Measurements from ENCODE around the gene PRKAR2B. TPM values are rescaled to one million over a fixed set of nuclear protein-coding genes. Genes with fewer than 3 reads are reported as not detected.

Gene PRKAR2B
- total RNA-seq, 3 donors from 2014 or later: 34.7 to 252 (median 64.1) TPM

- Histone ChIP-seq H3K27ac (no peak overlapping the region), H3K4me1 (no peaks in the 10 kb centered on the region), H3K36me3 (no peaks in the 10 kb centered on the region), H3K9me3 (no peaks in the 10 kb centered on the region), H3K27me3 (no peaks in the 10 kb centered on the region), H3K4me3 (no peak overlapping the region)
- DNase-seq (ENCODE audit: low spot score in 2 of 2): no peak
- TF ChIP-seq POLR2AphosphoS5 (IDR thresholded peaks at IDR 0.05) (no peak), CTCF (IDR thresholded peaks at IDR 0.05) (no peak), POLR2A (IDR thresholded peaks at IDR 0.05) (no peak)
- intact Hi-C loops (cut with DNase I; ENCODE audit: low total_unique reads): no loop called here
These were observed 31.8 kb upstream of the PRKAR2B start for GRCh38 chr7:107012691-107013090.

- DNase-seq (ENCODE audit: low spot score in 2 of 2): no peak
- H3K36me3 ChIP-seq: no peaks in the 10 kb centered on the region
- no peak overlapping the region for H3K27ac ChIP-seq
- no peaks in the 10 kb centered on the region for H3K4me1 ChIP-seq
- no peak overlapping the region for H3K4me3 ChIP-seq
- H3K9me3 ChIP-seq: no peaks in the 10 kb centered on the region
- TF ChIP-seq CTCF (IDR thresholded peaks at IDR 0.05) (no peak), POLR2A (IDR thresholded peaks at IDR 0.05) (no peak), POLR2AphosphoS5 (IDR thresholded peaks at IDR 0.05) (no peak)
- intact Hi-C loops (cut with DNase I; ENCODE audit: low total_unique reads): no loop called here
- no peaks in the 10 kb centered on the region for H3K27me3 ChIP-seq
These were observed 30.0 kb upstream of the PRKAR2B start for GRCh38 chr7:107014387-107015023.

GRCh38 chr7:107016312-107016711 lies 28.2 kb upstream of the PRKAR2B start:
- Histone ChIP-seq H3K9me3 (no peaks in the 10 kb centered on the region), H3K4me1 (no peaks in the 10 kb centered on the region), H3K4me3 (no peak overlapping the region), H3K27ac (no peak overlapping the region), H3K27me3 (no peaks in the 10 kb centered on the region), H3K36me3 (no peaks in the 10 kb centered on the region)
- TF ChIP-seq POLR2A (IDR thresholded peaks at IDR 0.05) (no peak), CTCF (IDR thresholded peaks at IDR 0.05) (no peak), POLR2AphosphoS5 (IDR thresholded peaks at IDR 0.05) (no peak)
- DNase-seq (ENCODE audit: low spot score in 2 of 2): no peak
- intact Hi-C loops (cut with DNase I; ENCODE audit: low total_unique reads): no loop called here

- Histone ChIP-seq H3K27ac (no peak overlapping the region), H3K27me3 (no peaks in the 10 kb centered on the region), H3K9me3 (peaks cover 0 to under 1% of the 10 kb centered on the region in 2 donors), H3K36me3 (no peaks in the 10 kb centered on the region), H3K4me3 (no peak overlapping the region), H3K4me1 (no peaks in the 10 kb centered on the region)
- TF ChIP-seq POLR2A (IDR thresholded peaks at IDR 0.05) (no peak), POLR2AphosphoS5 (IDR thresholded peaks at IDR 0.05) (no peak), CTCF (IDR thresholded peaks at IDR 0.05) (no peak)
- intact Hi-C loops (cut with DNase I; ENCODE audit: low total_unique reads): no loop called here
- DNase-seq (ENCODE audit: low spot score in 2 of 2): no peak
These were observed 26.4 kb upstream of the PRKAR2B start for GRCh38 chr7:107017965-107018719.

- Histone ChIP-seq H3K4me3 (no peak overlapping the region), H3K36me3 (no peaks in the 10 kb centered on the region), H3K27ac (no peak overlapping the region), H3K4me1 (peaks cover 0 to 4% of the 10 kb centered on the region in 2 donors), H3K27me3 (no peaks in the 10 kb centered on the region), H3K9me3 (peaks cover 0 to 7% of the 10 kb centered on the region in 2 donors)
- DNase-seq (ENCODE audit: low spot score in 2 of 2): no peak
- intact Hi-C loops (cut with DNase I; ENCODE audit: low total_unique reads): no loop called here
- TF ChIP-seq CTCF (IDR thresholded peaks at IDR 0.05) (no peak), POLR2A (IDR thresholded peaks at IDR 0.05) (no peak), POLR2AphosphoS5 (IDR thresholded peaks at IDR 0.05) (no peak)
These were observed 24.1 kb upstream of the PRKAR2B start for GRCh38 chr7:107020400-107020799.

All from breast epithelium (tissue), 4 donors.